Esophagus (tissue), 2 donors: Measurements from ENCODE around the gene KCNJ16. TPM values are rescaled to one million over a fixed set of nuclear protein-coding genes. Genes with fewer than 3 reads are reported as not detected.

Source experiments
- H3K27ac ChIP-seq, 2 donors: one replicate each; pipeline ENCODE4 v1.5.1; 2013; ENCODE audit warnings: low read depth in 2 of 2, mild to moderate bottlenecking in 2 of 2, inconsistent platforms in 1 of 2, low read length in 1 of 2, moderate library complexity in 1 of 2
- H3K27me3 ChIP-seq, 2 donors: one replicate each; pipeline ENCODE4 v1.6.1; 2013; ENCODE audit warnings: low read length in 2 of 2, control low read depth in 1 of 2, mild to moderate bottlenecking in 1 of 2; ENCODE audit not compliant: insufficient read depth in 2 of 2, control insufficient read depth in 1 of 2
- H3K36me3 ChIP-seq, 2 donors: one replicate each; pipeline ENCODE4 v1.6.1; 2013; ENCODE audit warnings: low read length in 1 of 2; ENCODE audit not compliant: control insufficient read depth in 2 of 2, insufficient read depth in 2 of 2
- H3K4me1 ChIP-seq, 2 donors: one replicate each; pipeline ENCODE4 v1.6.1; 2013; ENCODE audit warnings: low read length in 1 of 2; ENCODE audit not compliant: control insufficient read depth in 2 of 2, insufficient read depth in 2 of 2
- H3K4me3 ChIP-seq, 2 donors: one replicate each; pipeline ENCODE4 v1.5.1; 2013; ENCODE audit warnings: low read length in 2 of 2, mild to moderate bottlenecking in 2 of 2, low read depth in 1 of 2, moderate library complexity in 1 of 2
- H3K9me3 ChIP-seq, 2 donors: one replicate each; pipeline ENCODE4 v1.6.1; 2013; ENCODE audit warnings: mild to moderate bottlenecking in 2 of 2, low read depth in 1 of 2, low read length in 1 of 2, moderate library complexity in 1 of 2; ENCODE audit not compliant: control insufficient read depth in 2 of 2, insufficient read depth in 1 of 2
- WGBS, 2 donors: extraction: QIAGEN DNeasy Blood & Tissue Kit; methylation state at CpG; one replicate each; pipeline ENCODE4 v1.1.7; 2013; 5-methylcytosine and 5-hydroxymethylcytosine counted together
- polyA plus RNA-seq, 2 donors: library from polyadenylated mRNA; stranded (reverse); fragments of 200-250 nt; gene quantifications; one replicate each; pipeline ENCODE4 v1.2.3, GENCODE V29; 2013
- donor health status: healthy with polysubstance abuse.
- donor health status: Bipolar disorder and iron deficiency.

Gene KCNJ16
- polyA plus RNA-seq, 2 donors = 0.04 to 0.08 TPM

GRCh38 chr17:70076189-70076588 lies 1.2 kb downstream of the KCNJ16 start:
- WGBS, 2 donors = 32 to 40% methylated on average over 1 of the region's 1 CpG
- Histone ChIP-seq H3K4me3 (no peak overlapping the region), H3K9me3 (no peaks in the 10 kb centered on the region), H3K27me3 (no peaks in the 10 kb centered on the region), H3K36me3 (no peaks in the 10 kb centered on the region), H3K27ac (no peak overlapping the region), H3K4me1 (no peaks in the 10 kb centered on the region)

GRCh38 chr17:70076831-70077230 lies 1.8 kb downstream of the KCNJ16 start:
- 51 to 52% methylated on average over 3 of the region's 3 CpGs for WGBS, 2 donors
- no peaks in the 10 kb centered on the region for H3K4me1 ChIP-seq

GRCh38 chr17:70078549-70078948 lies 3.5 kb downstream of the KCNJ16 start:
- H3K27ac ChIP-seq = no peak overlapping the region
- no peaks in the 10 kb centered on the region for H3K36me3 ChIP-seq
- H3K4me1 ChIP-seq = no peaks in the 10 kb centered on the region
- H3K27me3 ChIP-seq = no peaks in the 10 kb centered on the region
- no peak overlapping the region for H3K4me3 ChIP-seq
- H3K9me3 ChIP-seq = no peaks in the 10 kb centered on the region
- WGBS, 2 donors = 53 to 62% methylated on average over 4 of the region's 4 CpGs

More at GRCh38 chr17:70076831-70077230, 1.8 kb downstream of the KCNJ16 start:
- no peaks in the 10 kb centered on the region for H3K27me3 ChIP-seq
- H3K9me3 ChIP-seq = no peaks in the 10 kb centered on the region
- H3K4me3 ChIP-seq = no peak overlapping the region
- no peaks in the 10 kb centered on the region for H3K36me3 ChIP-seq
- H3K27ac ChIP-seq = no peak overlapping the region

- H3K4me1 ChIP-seq = no peaks in the 10 kb centered on the region
- H3K4me3 ChIP-seq = no peak overlapping the region
- H3K27ac ChIP-seq = no peak overlapping the region
- no peaks in the 10 kb centered on the region for H3K36me3 ChIP-seq
- no peaks in the 10 kb centered on the region for H3K27me3 ChIP-seq
- H3K9me3 ChIP-seq = no peaks in the 10 kb centered on the region
- WGBS, 2 donors = 92 to 93% methylated on average over 3 of the region's 3 CpGs
These were observed 4.0 kb downstream of the KCNJ16 start for GRCh38 chr17:70078994-70079531.

GRCh38 chr17:70080541-70081347 lies 5.7 kb downstream of the KCNJ16 start:
- Histone ChIP-seq H3K27ac (no peak overlapping the region), H3K36me3 (no peaks in the 10 kb centered on the region), H3K9me3 (no peaks in the 10 kb centered on the region), H3K27me3 (no peaks in the 10 kb centered on the region), H3K4me1 (no peaks in the 10 kb centered on the region), H3K4me3 (no peak overlapping the region)
- WGBS, 2 donors = 65 to 67% methylated on average over 7 of the region's 7 CpGs

- 35 to 55% methylated on average over 1 of the region's 1 CpG for WGBS, 2 donors
- Histone ChIP-seq H3K27ac (no peak overlapping the region), H3K4me3 (no peak overlapping the region), H3K4me1 (no peaks in the 10 kb centered on the region), H3K36me3 (no peaks in the 10 kb centered on the region), H3K9me3 (no peaks in the 10 kb centered on the region), H3K27me3 (no peaks in the 10 kb centered on the region)
These were observed 6.9 kb downstream of the KCNJ16 start for GRCh38 chr17:70081885-70082284.

DNA sequence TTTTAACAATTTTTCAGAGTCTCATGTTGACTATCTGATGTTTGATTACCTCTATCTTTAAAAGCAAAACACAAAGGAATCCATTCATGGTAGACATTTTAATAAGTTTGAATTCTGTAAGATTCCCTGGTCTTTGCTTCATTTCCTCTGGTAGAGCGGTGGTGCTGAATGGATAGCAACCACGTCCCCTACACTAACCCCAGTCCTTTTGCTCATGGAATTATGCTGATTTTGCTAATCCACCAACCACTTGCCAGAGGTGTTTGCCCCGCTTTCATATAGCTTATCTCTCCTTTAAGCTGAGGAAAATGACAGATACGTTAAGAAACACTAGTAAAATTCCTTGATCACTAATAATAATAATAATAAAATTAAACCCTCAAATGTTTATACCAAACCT lies 9.5 kb downstream of the KCNJ16 start:
- Histone ChIP-seq H3K4me1 (no peaks in the 10 kb centered on the region), H3K36me3 (no peaks in the 10 kb centered on the region), H3K4me3 (no peak overlapping the region), H3K27me3 (no peaks in the 10 kb centered on the region), H3K27ac (no peak overlapping the region), H3K9me3 (no peaks in the 10 kb centered on the region)
- 76 to 78% methylated on average over 4 of the region's 4 CpGs for whole genome bisulfite sequencing, 2 donors

- Histone ChIP-seq H3K27me3 (no peaks in the 10 kb centered on the region), H3K4me3 (no peak overlapping the region), H3K36me3 (no peaks in the 10 kb centered on the region), H3K9me3 (no peaks in the 10 kb centered on the region), H3K4me1 (no peaks in the 10 kb centered on the region), H3K27ac (no peak overlapping the region)
- WGBS, 2 donors = 52 to 62% methylated on average over 2 of the region's 2 CpGs
These were observed 11.5 kb downstream of the KCNJ16 start for GRCh38 chr17:70086516-70086915.

- 30 to 32% methylated on average over 5 of the region's 5 CpGs for WGBS, 2 donors
- Histone ChIP-seq H3K27me3 (no peaks in the 10 kb centered on the region), H3K4me1 (no peaks in the 10 kb centered on the region), H3K36me3 (no peaks in the 10 kb centered on the region), H3K4me3 (no peak overlapping the region), H3K27ac (no peak overlapping the region), H3K9me3 (no peaks in the 10 kb centered on the region)
These were observed 14.6 kb downstream of the KCNJ16 start for GRCh38 chr17:70089513-70090148.
